Caco-2 (cell line): ENCODE data around the gene CHAC2. TPM values are rescaled to one million over a fixed set of nuclear protein-coding genes. Genes with fewer than 3 reads are reported as not detected.

ENCODE experiments used
- BruUV-seq: library from RNA; stranded (reverse); fragments of 400-500 nt; replicated peaks from 2 replicates; lab custom pipeline; 2021; lab: Mats Ljungman, UMichigan
- CTCF ChIA-PET: fragments of 300-600 bp; sonication (Branson Sonifier 250); formaldehyde crosslinking; loops from one replicate; lab custom pipeline; 2022; ENCODE audit warnings: antibody characterized with exemption; lab: Charles Lee
- POLR2A ChIA-PET: fragments of 300-600 bp; sonication (Branson Sonifier 250); formaldehyde crosslinking; loops from one replicate; lab custom pipeline; 2022; ENCODE audit warnings: antibody characterized with exemption; lab: Charles Lee
- DNase-seq, 2 experiments: peaks; one replicate each; pipeline versions ENCODE4 v3.0.0 to v3.0.0-alpha.2; 2020 to 2022
- H3K27me3 ChIP-seq: replicated peaks from 2 replicates; pipeline ENCODE4 v1.6.0; 2011; ENCODE audit warnings: low read length; ENCODE audit not compliant: control insufficient read depth, insufficient read depth
- H3K36me3 ChIP-seq: 2 replicates; pipeline ENCODE4 v1.5.1; 2011; ENCODE audit warnings: low read length; ENCODE audit not compliant: control insufficient read depth, insufficient read depth
- H3K4me1 ChIP-seq: fragments of 250-450 bp; sonication (Bioruptor Pico); 2 replicates; pipeline ENCODE4 v1.5.1; 2020; ENCODE audit warnings: mild to moderate bottlenecking
- H3K4me3 ChIP-seq: 2 replicates; pipeline ENCODE4 v1.5.1; 2011; ENCODE audit warnings: low read depth, mild to moderate bottlenecking, control low read depth, low read length
- H3K9me3 ChIP-seq: fragments of 250-450 bp; sonication (Bioruptor Pico); 2 replicates; pipeline ENCODE4 v1.5.1; 2020; ENCODE audit warnings: mild to moderate bottlenecking, moderate library complexity
- H3K27ac Mint-ChIP-seq: one replicate; pipeline ENCODE4 v1.8.0; 2022; ENCODE audit warnings: mixed read lengths; ENCODE audit not compliant: unreplicated experiment
- H3K27me3 Mint-ChIP-seq: one replicate; pipeline ENCODE4 v1.8.0; 2022; ENCODE audit warnings: mixed read lengths; ENCODE audit not compliant: insufficient read depth, unreplicated experiment
- H3K36me3 Mint-ChIP-seq: one replicate; pipeline ENCODE4 v1.8.0; 2022; ENCODE audit warnings: mild to moderate bottlenecking, mixed read lengths; ENCODE audit not compliant: insufficient read depth, unreplicated experiment
- H3K4me1 Mint-ChIP-seq: one replicate; pipeline ENCODE4 v1.8.0; 2022; ENCODE audit warnings: low read depth, mixed read lengths; ENCODE audit not compliant: unreplicated experiment
- H3K4me3 Mint-ChIP-seq: one replicate; pipeline ENCODE4 v1.8.0; 2022; ENCODE audit warnings: mild to moderate bottlenecking, moderate library complexity, mixed read lengths; ENCODE audit not compliant: unreplicated experiment
- H3K9me3 Mint-ChIP-seq: one replicate; pipeline ENCODE4 v1.8.0; 2022; ENCODE audit warnings: mixed read lengths; ENCODE audit not compliant: unreplicated experiment
- CTCF ChIP-seq, 2 experiments: fragments of 200-600 bp in 1 of 2; IDR thresholded peaks; 1 replicate in 1 of 2; 2 replicates in 1 of 2; pipeline versions ENCODE4 v1.5.1 to v1.8.0; 2011 to 2022; ENCODE audit warnings: antibody characterized with exemption in 1 of 2, control low read depth in 1 of 2, inconsistent platforms in 1 of 2, low read depth in 1 of 2, low read length in 1 of 2, mild to moderate bottlenecking in 1 of 2, moderate library complexity in 1 of 2; ENCODE audit not compliant: insufficient read depth in 1 of 2, severe bottlenecking in 1 of 2, unreplicated experiment in 1 of 2
- intact Hi-C: fragments of 100-400 bp; cut with micrococcal nuclease; formaldehyde crosslinking; loops from one replicate; pipeline ENCODE4 v1.10.0; 2022; ENCODE audit not compliant: unreplicated experiment
- total RNA-seq: library from RNA; stranded (reverse); gene quantifications from 2 replicates; pipeline ENCODE4 v1.2.3, GENCODE V29; 2022

Gene CHAC2
- total RNA-seq, 1 experiment from 2014 or later: 3.9 TPM

DNA sequence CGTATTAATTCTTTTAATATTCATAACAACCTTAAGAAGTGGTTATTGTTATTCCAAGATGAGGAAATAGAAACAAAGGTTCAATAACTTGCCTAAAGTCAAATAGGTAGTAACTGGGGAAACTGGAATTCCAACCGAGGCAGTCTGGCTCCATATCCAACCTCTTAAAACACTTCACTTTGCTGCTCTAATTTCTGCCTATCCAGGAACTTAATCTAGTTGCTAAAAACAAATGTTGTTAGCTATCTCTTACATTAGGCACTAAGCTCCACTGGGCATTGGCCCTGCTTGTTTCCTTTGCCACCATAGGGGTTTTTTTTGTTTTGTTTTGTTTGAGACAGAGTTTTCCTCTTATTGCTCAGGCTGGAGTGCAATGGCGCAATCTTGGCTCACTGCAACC lies 44.0 kb downstream of the CHAC2 start:
- CTCF ChIA-PET: no interaction called here
- POLR2A ChIA-PET: no interaction called here
- Histone ChIP-seq H3K36me3 (no peaks in the 10 kb centered on the region; the same call in 1 of the 2 replicates), H3K9me3 (no peaks in the 10 kb centered on the region), H3K4me1 (no peaks in the 10 kb centered on the region), H3K4me3 (no peak overlapping the region), H3K27me3 (no peaks in the 10 kb centered on the region)
- no peak overlapping the region for H3K4me3 Mint-ChIP-seq
- intact Hi-C loops: no loop called here
- DNase-seq: no peak
- no peaks in the 10 kb centered on the region for H3K4me1 Mint-ChIP-seq
- H3K27ac Mint-ChIP-seq: no peak overlapping the region
- no peaks in the 10 kb centered on the region for H3K9me3 Mint-ChIP-seq
- H3K27me3 Mint-ChIP-seq: no peaks in the 10 kb centered on the region
- no TSS peak for BruUV-seq
- TF ChIP-seq CTCF (IDR thresholded peaks at IDR 0.05; ENCODE audit: insufficient read depth in 1 of 2, low read depth in 1 of 2, low read length in 1 of 2, severe bottlenecking in 1 of 2, unreplicated experiment in 1 of 2): no peak
- peaks cover 35% of the 10 kb centered on the region for H3K36me3 Mint-ChIP-seq

GRCh38 chr2:53813151-53813550 lies 45.5 kb downstream of the CHAC2 start:
- Histone ChIP-seq H3K4me1 (no peaks in the 10 kb centered on the region), H3K27me3 (no peaks in the 10 kb centered on the region), H3K9me3 (no peaks in the 10 kb centered on the region), H3K36me3 (no peaks in the 10 kb centered on the region), H3K4me3 (no peak overlapping the region)
- intact Hi-C loops: no loop called here
- no peak overlapping the region for H3K4me3 Mint-ChIP-seq
- BruUV-seq: no TSS peak
- H3K27ac Mint-ChIP-seq: no peak overlapping the region
- TF ChIP-seq CTCF (IDR thresholded peaks at IDR 0.05; ENCODE audit: insufficient read depth in 1 of 2, low read depth in 1 of 2, low read length in 1 of 2, severe bottlenecking in 1 of 2, unreplicated experiment in 1 of 2): no peak
- H3K9me3 Mint-ChIP-seq: no peaks in the 10 kb centered on the region
- no peak for DNase-seq
- no peaks in the 10 kb centered on the region for H3K4me1 Mint-ChIP-seq
- POLR2A ChIA-PET: no interaction called here
- no peaks in the 10 kb centered on the region for H3K27me3 Mint-ChIP-seq
- H3K36me3 Mint-ChIP-seq: peaks cover 41% of the 10 kb centered on the region
- CTCF ChIA-PET: no interaction called here

DNA sequence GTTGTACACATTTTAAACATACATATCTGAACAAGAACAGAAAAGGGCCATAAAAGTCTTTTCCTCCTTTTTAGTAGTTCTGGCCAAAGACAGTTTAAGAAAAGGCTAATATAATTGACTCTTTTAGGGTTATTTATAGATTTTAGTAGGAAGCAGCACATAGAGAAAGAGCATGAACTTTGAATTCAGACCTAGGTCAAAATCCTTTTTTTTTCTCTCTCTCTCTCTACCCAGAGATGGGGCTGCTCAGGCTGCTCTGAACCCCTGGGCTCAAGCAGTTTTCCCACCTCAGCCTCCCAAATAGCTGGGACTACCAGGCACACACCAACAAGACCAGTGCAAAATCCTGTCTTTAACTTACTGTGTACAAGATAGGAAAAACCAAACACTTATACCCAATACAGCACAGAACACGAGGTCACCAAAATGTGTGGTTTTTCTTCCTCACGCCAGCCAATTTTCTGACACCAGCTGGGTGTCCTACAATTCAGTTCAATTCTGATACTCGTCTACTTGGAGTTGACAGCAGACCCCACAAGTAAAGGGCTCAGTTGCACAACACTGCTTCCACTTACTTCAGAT lies 51.3 kb downstream of the CHAC2 start:
- Histone ChIP-seq H3K9me3 (no peaks in the 10 kb centered on the region), H3K4me3 (no peak overlapping the region), H3K4me1 (no peaks in the 10 kb centered on the region), H3K27me3 (no peaks in the 10 kb centered on the region), H3K36me3 (0 out of 2 replicates have a peak, but pooled peaks cover 1% of the 10 kb centered on the region)
- DNase-seq: no peak
- Mint-ChIP-seq H3K9me3 (no peaks in the 10 kb centered on the region), H3K27me3 (no peaks in the 10 kb centered on the region), H3K27ac (no peak overlapping the region), H3K36me3 (peaks cover 37% of the 10 kb centered on the region), H3K4me1 (no peaks in the 10 kb centered on the region), H3K4me3 (no peak overlapping the region)
- ChIA-PET POLR2A (no interaction called here), CTCF (no interaction called here)
- BruUV-seq: no TSS peak
- intact Hi-C loops: no loop called here
- no peak for TF ChIP-seq CTCF (IDR thresholded peaks at IDR 0.05; ENCODE audit: insufficient read depth in 1 of 2, low read depth in 1 of 2, low read length in 1 of 2, severe bottlenecking in 1 of 2, unreplicated experiment in 1 of 2)
